H1 (cell line): ENCODE data around the gene GK2. TPM values are rescaled to one million over a fixed set of nuclear protein-coding genes. Genes with fewer than 3 reads are reported as not detected.

Experiments used
- ATF3 ChIP-seq: IDR thresholded peaks from 2 replicates; pipeline ENCODE4 v1.6.1; 2011; ENCODE audit warnings: low read depth, mild to moderate bottlenecking, low read length; ENCODE audit not compliant: insufficient read depth
- CTBP2 ChIP-seq: IDR thresholded peaks from 2 replicates; pipeline ENCODE4 v1.7.0; 2011; ENCODE audit warnings: borderline replicate concordance, mild to moderate bottlenecking, moderate library complexity, mixed read lengths, low read length; ENCODE audit not compliant: insufficient read depth, insufficient read length
- E2F6 ChIP-seq: IDR thresholded peaks from 2 replicates; pipeline ENCODE4 v1.6.1; 2012; ENCODE audit warnings: inconsistent platforms
- POLR2A ChIP-seq, 2 experiments: IDR thresholded peaks; 1 replicate in 1 of 2; 2 replicates in 1 of 2; pipeline ENCODE4 v1.6.1; 2011; ENCODE audit warnings: low read depth in 2 of 2, low read length in 2 of 2, mild to moderate bottlenecking in 2 of 2; ENCODE audit errors: control extremely low read depth in 1 of 2
- polyA plus RNA-seq, 7 experiments: library from polyadenylated mRNA; depleted of rRNA in 3 of 7; stranded (reverse) in 5 of 7; unstranded in 2 of 7; fragments of >200 nt in 5 of 7; fragments of 200-250 nt in 2 of 7; gene quantifications; 1 replicate in 5 of 7; 2 replicates in 1 of 7; 4 replicates in 1 of 7; pipeline versions ENCODE4 v1.2.1 to v1.2.3, GENCODE V29; 2011 to 2013; ENCODE audit warnings: missing spikeins in 2 of 7, mixed read lengths in 2 of 7
- total RNA-seq: library from RNA; stranded (reverse); fragmentation: NEBNext Ultra II Directional; extraction: Animal tissue kit (Norgen Biotek cat#: 25700); gene quantifications from 2 replicates; pipeline ENCODE4 v1.2.1, GENCODE V29; 2021

GK2 gene
- total and polyA plus RNA-seq, 2 of the 8 experiments (the other 6 are each of a cell fraction or from before 2014, with no cell fraction given) = not detected

- TF ChIP-seq POLR2A (IDR thresholded peaks at IDR 0.05; ENCODE audit: control extremely low read depth in 1 of 2, low read depth in 2 of 2, low read length in 2 of 2) = no peak
- TF ChIP-seq E2F6 = no peak
- TF ChIP-seq ATF3 = no peak
- no peak for TF ChIP-seq CTBP2
These were observed 42.0 kb upstream of the GK2 start (continued) for GRCh38 chr4:79450053-79450452.
